HepG2 (cell line): ENCODE data around the gene CDK2. TPM values are rescaled to one million over a fixed set of nuclear protein-coding genes. Genes with fewer than 3 reads are reported as not detected.

Experiments used
- DMAP1 ChIP-seq: IDR thresholded peaks from 2 replicates; pipeline ENCODE4 v1.6.1; 2016
- FOSL2 ChIP-seq: sonication (generic); formaldehyde crosslinking; IDR thresholded peaks from 2 replicates; pipeline ENCODE4 v1.4.0; 2020; ENCODE audit warnings: missing genetic modification reagents
- FOXP1 ChIP-seq, 2 experiments: fragments of 450-650 bp in 1 of 2; IDR thresholded peaks; 2 replicates each; pipeline ENCODE4 v1.6.1; 2017 to 2018; ENCODE audit warnings: antibody characterized with exemption in 1 of 2
- HDAC2 ChIP-seq: sonication (generic); formaldehyde crosslinking; IDR thresholded peaks from 2 replicates; pipeline ENCODE4 v1.4.0; 2020; ENCODE audit warnings: missing genetic modification reagents
- HNRNPLL ChIP-seq: fragments of 200-400 bp; formaldehyde crosslinking; IDR thresholded peaks from 2 replicates; pipeline ENCODE4 v1.6.1; 2017; ENCODE audit warnings: mild to moderate bottlenecking, low read depth, low read length; ENCODE audit not compliant: poor library complexity, severe bottlenecking
- KDM4B ChIP-seq: sonication (generic); formaldehyde crosslinking; IDR thresholded peaks from 2 replicates; pipeline ENCODE4 v1.4.0; 2020; ENCODE audit warnings: missing genetic modification reagents
- SOX5 ChIP-seq: IDR thresholded peaks from 2 replicates; pipeline ENCODE4 v1.6.1; 2016; ENCODE audit warnings: borderline replicate concordance
- SP4 ChIP-seq: sonication (generic); formaldehyde crosslinking; IDR thresholded peaks from 2 replicates; pipeline ENCODE4 v1.8.1; 2023; ENCODE audit warnings: mild to moderate bottlenecking, missing genetic modification reagents
- ZFX ChIP-seq: sonication (generic); formaldehyde crosslinking; IDR thresholded peaks from 2 replicates; pipeline ENCODE4 v1.4.0; 2020; ENCODE audit warnings: mild to moderate bottlenecking, low read depth, missing genetic modification reagents, moderate library complexity
- ZNF501 ChIP-seq: sonication (generic); formaldehyde crosslinking; IDR thresholded peaks from 2 replicates; pipeline ENCODE4 v1.5.1; 2020; ENCODE audit warnings: mild to moderate bottlenecking, moderate library complexity, missing genetic modification reagents
- ZNF558 ChIP-seq: sonication (generic); formaldehyde crosslinking; IDR thresholded peaks from 2 replicates; pipeline ENCODE4 v1.9.0; 2022; ENCODE audit warnings: mild to moderate bottlenecking, missing genetic modification reagents, borderline replicate concordance
- ZNF563 ChIP-seq: sonication (generic); formaldehyde crosslinking; IDR thresholded peaks from 2 replicates; pipeline ENCODE4 v1.8.0; 2022; ENCODE audit warnings: mild to moderate bottlenecking, moderate library complexity, missing genetic modification reagents
- ZNF788 ChIP-seq: sonication (generic); formaldehyde crosslinking; IDR thresholded peaks from 2 replicates; pipeline ENCODE4 v1.5.0; 2020; ENCODE audit warnings: mild to moderate bottlenecking, missing genetic modification reagents, borderline replicate concordance
- polyA plus RNA-seq, 8 experiments: library from polyadenylated mRNA; depleted of rRNA in 3 of 8; stranded (reverse) in 7 of 8; unstranded in 1 of 8; fragments of >200 nt; fragmentation: Illumina TruSeq in 4 of 8; extraction: Trizol in 4 of 8; gene quantifications; 2 replicates each; pipeline versions ENCODE4 v1.2.1 to v1.2.3, GENCODE V29; 2011 to 2016; ENCODE audit warnings: low read depth in 4 of 8, missing spikeins in 1 of 8, mixed read lengths in 1 of 8; ENCODE audit not compliant: insufficient read depth in 1 of 8
- total RNA-seq, 5 experiments: library from RNA; depleted of rRNA; stranded (reverse); fragments of >200 nt; fragmentation: Illumina TruSeq; extraction: Trizol; gene quantifications; 2 replicates each; pipeline ENCODE4 v1.2.3, GENCODE V29; 2016; ENCODE audit warnings: low read depth in 1 of 5
- TF ChIP-seq, protein P1 (sequence below), 2 experiments: sonication (generic) in 1 of 2; formaldehyde crosslinking in 1 of 2; IDR thresholded peaks; 2 replicates each; pipeline versions ENCODE4 v1.5.1 to v1.6.1; 2011 to 2020; ENCODE audit warnings: borderline replicate concordance in 1 of 2, low read depth in 1 of 2, low read length in 1 of 2, mild to moderate bottlenecking in 1 of 2, missing genetic modification reagents in 1 of 2, moderate library complexity in 1 of 2
- TF ChIP-seq, protein P2 (sequence below): sonication (generic); formaldehyde crosslinking; IDR thresholded peaks from 2 replicates; pipeline ENCODE4 v1.9.0; 2021; ENCODE audit warnings: missing genetic modification reagents, borderline replicate concordance
- TF ChIP-seq, protein P3 (sequence below): sonication (generic); formaldehyde crosslinking; IDR thresholded peaks from 2 replicates; pipeline ENCODE4 v1.5.1; 2020; ENCODE audit warnings: mild to moderate bottlenecking, missing genetic modification reagents, moderate library complexity
- TF ChIP-seq, protein P4 (sequence below): IDR thresholded peaks from 2 replicates; pipeline ENCODE4 v1.6.1; 2016; ENCODE audit warnings: mild to moderate bottlenecking, missing biosample characterization, missing genetic modification reagents

CDK2 gene
- total and polyA plus RNA-seq, 2 of the 13 experiments (the other 11 are each of a cell fraction or from before 2014, with no cell fraction given): 47.5 to 52.6 TPM

DNA sequence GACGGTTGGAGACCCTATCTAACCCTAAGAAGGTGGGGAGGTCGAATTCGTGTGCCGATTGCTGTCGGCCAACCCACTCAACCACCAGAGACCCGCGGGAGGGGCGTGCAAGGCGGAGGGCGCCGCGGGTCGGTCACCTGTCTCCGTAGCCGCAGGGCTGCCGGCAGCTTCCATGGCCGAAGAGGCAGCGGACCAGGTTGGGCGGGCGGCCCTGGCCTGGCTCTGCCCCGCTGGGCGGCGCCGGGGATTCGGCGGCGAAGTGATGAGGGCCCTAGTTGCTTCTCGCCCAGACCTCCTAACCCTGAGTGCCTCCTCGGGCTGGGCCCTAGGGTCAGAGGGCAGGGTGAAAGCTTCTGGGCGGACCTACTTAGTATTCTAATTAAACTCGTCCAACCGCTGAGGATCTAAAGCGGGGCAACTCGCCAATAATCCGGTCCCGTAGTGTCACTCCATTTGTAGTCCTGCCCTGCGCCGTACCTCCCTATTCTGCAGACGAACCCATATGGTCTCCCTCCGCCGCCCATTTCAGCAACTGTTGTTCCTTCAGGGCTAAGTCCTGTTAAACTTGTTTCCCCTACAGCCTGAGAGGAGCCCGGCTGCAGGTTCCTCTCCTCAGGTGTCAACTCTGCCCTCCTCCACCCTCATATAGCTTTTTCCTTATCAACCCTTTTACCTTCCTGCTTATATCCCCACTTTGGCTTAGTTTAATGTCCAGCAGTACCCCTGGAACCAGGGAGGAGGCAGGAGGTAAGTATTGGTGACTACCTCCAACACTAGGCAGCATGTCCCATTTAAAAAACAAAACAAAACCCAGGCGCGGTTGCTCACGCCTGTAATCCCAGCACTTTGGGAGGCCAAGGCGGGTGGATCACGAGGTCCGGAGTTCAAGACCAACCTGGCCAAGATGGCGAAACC, 38.8 kb upstream of the CDK2 start, which contains the start of gene PYM1 (continued):
- TF ChIP-seq, protein P1, sequence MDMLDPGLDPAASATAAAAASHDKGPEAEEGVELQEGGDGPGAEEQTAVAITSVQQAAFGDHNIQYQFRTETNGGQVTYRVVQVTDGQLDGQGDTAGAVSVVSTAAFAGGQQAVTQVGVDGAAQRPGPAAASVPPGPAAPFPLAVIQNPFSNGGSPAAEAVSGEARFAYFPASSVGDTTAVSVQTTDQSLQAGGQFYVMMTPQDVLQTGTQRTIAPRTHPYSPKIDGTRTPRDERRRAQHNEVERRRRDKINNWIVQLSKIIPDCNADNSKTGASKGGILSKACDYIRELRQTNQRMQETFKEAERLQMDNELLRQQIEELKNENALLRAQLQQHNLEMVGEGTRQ (IDR thresholded peaks at IDR 0.05; ENCODE audit: low read depth, low read length): no peak
- TF ChIP-seq, protein P1 (CRISPR knock-in tag; IDR thresholded peaks at IDR 0.05; ENCODE audit: borderline replicate concordance): 0 out of 2 replicates have a peak, but pooled peaks have one; percentile 16
- TF ChIP-seq HDAC2 (peak; percentile 21; the same call in 1 of the 2 replicates), HNRNPLL (peak; percentile 69), SP4 (CRISPR knock-in tag) (peak; percentile 85), SOX5 (CRISPR knock-in tag) (peak; percentile 26; the same call in 1 of the 2 replicates), FOSL2 (CRISPR knock-in tag) (peak; percentile 14; the same call in 1 of the 2 replicates), ZNF558 (CRISPR knock-in tag) (peak; percentile 69; the same call in 1 of the 2 replicates), FOXP1 (IDR thresholded peaks at IDR 0.05) (no peak), FOXP1 (CRISPR knock-in tag; IDR thresholded peaks at IDR 0.05) (no peak), ZNF501 (peak; percentile 18; the same call in 1 of the 2 replicates), ZFX (peak; percentile 89), ZNF563 (CRISPR knock-in tag) (peak; percentile 4), DMAP1 (CRISPR knock-in tag) (no peak), ZNF788 (CRISPR knock-in tag) (no peak), KDM4B (CRISPR knock-in tag) (peak; percentile 50; the same call in 1 of the 2 replicates)
- TF ChIP-seq, protein P2, sequence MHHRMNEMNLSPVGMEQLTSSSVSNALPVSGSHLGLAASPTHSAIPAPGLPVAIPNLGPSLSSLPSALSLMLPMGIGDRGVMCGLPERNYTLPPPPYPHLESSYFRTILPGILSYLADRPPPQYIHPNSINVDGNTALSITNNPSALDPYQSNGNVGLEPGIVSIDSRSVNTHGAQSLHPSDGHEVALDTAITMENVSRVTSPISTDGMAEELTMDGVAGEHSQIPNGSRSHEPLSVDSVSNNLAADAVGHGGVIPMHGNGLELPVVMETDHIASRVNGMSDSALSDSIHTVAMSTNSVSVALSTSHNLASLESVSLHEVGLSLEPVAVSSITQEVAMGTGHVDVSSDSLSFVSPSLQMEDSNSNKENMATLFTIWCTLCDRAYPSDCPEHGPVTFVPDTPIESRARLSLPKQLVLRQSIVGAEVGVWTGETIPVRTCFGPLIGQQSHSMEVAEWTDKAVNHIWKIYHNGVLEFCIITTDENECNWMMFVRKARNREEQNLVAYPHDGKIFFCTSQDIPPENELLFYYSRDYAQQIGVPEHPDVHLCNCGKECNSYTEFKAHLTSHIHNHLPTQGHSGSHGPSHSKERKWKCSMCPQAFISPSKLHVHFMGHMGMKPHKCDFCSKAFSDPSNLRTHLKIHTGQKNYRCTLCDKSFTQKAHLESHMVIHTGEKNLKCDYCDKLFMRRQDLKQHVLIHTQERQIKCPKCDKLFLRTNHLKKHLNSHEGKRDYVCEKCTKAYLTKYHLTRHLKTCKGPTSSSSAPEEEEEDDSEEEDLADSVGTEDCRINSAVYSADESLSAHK (CRISPR knock-in tag): 0 out of 2 replicates have a peak, but pooled peaks have one; percentile 27
- TF ChIP-seq, protein P3, sequence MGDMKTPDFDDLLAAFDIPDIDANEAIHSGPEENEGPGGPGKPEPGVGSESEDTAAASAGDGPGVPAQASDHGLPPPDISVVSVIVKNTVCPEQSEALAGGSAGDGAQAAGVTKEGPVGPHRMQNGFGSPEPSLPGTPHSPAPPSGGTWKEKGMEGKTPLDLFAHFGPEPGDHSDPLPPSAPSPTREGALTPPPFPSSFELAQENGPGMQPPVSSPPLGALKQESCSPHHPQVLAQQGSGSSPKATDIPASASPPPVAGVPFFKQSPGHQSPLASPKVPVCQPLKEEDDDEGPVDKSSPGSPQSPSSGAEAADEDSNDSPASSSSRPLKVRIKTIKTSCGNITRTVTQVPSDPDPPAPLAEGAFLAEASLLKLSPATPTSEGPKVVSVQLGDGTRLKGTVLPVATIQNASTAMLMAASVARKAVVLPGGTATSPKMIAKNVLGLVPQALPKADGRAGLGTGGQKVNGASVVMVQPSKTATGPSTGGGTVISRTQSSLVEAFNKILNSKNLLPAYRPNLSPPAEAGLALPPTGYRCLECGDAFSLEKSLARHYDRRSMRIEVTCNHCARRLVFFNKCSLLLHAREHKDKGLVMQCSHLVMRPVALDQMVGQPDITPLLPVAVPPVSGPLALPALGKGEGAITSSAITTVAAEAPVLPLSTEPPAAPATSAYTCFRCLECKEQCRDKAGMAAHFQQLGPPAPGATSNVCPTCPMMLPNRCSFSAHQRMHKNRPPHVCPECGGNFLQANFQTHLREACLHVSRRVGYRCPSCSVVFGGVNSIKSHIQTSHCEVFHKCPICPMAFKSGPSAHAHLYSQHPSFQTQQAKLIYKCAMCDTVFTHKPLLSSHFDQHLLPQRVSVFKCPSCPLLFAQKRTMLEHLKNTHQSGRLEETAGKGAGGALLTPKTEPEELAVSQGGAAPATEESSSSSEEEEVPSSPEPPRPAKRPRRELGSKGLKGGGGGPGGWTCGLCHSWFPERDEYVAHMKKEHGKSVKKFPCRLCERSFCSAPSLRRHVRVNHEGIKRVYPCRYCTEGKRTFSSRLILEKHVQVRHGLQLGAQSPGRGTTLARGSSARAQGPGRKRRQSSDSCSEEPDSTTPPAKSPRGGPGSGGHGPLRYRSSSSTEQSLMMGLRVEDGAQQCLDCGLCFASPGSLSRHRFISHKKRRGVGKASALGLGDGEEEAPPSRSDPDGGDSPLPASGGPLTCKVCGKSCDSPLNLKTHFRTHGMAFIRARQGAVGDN (CRISPR knock-in tag): peak; percentile 67; the same call in 1 of the 2 replicates
- TF ChIP-seq, protein P4, sequence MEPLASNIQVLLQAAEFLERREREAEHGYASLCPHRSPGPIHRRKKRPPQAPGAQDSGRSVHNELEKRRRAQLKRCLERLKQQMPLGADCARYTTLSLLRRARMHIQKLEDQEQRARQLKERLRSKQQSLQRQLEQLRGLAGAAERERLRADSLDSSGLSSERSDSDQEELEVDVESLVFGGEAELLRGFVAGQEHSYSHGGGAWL: peak; percentile 41; the same call in 1 of the 2 replicates
